Fibroblast of the aortic adventitia (primary cell): ENCODE data around the gene EZH2. TPM values are rescaled to one million over a fixed set of nuclear protein-coding genes. Genes with fewer than 3 reads are reported as not detected.

Experiments
- DNase-seq: peaks from one replicate; pipeline ENCODE4 v3.0.0-alpha.2; 2010; ENCODE audit warnings: low read depth
- H3K4me3 ChIP-seq: 2 replicates; pipeline ENCODE4 v1.5.1; 2011; ENCODE audit warnings: low read depth, mild to moderate bottlenecking, control low read depth, low read length, moderate library complexity
- CTCF ChIP-seq: IDR thresholded peaks from 2 replicates; pipeline ENCODE4 v1.5.1; 2011; ENCODE audit warnings: mild to moderate bottlenecking, low read length, control low read depth, inconsistent platforms; ENCODE audit not compliant: insufficient read depth
- total RNA-seq: library from RNA; depleted of rRNA; stranded (reverse); fragments of >200 nt; gene quantifications from 2 replicates; pipeline ENCODE4 v1.2.3, GENCODE V29; 2012; ENCODE audit warnings: low replicate concordance

Gene EZH2
- total RNA-seq, 1 donor, result 30.1 TPM

GRCh38 chr7:148799893-148800555 is 84.1 kb downstream of the EZH2 start:
- TF ChIP-seq CTCF, result no peak
- DNase-seq, result no peak
- no peak overlapping the region for H3K4me3 ChIP-seq

- no peak for TF ChIP-seq CTCF
- no peak for DNase-seq
- H3K4me3 ChIP-seq, result no peak overlapping the region
Measured at GRCh38 chr7:148796841-148797240, 87.2 kb downstream of the EZH2 start.

- no peak for DNase-seq
- no peak for TF ChIP-seq CTCF
- H3K4me3 ChIP-seq, result no peak overlapping the region
Measured at GRCh38 chr7:148794476-148794875, 89.6 kb downstream of the EZH2 start.

GRCh38 chr7:148793590-148793989 is 90.5 kb downstream of the EZH2 start:
- DNase-seq, result peak; percentile 16
- no peak for TF ChIP-seq CTCF
- H3K4me3 ChIP-seq, result no peak overlapping the region

- TF ChIP-seq CTCF, result no peak
- no peak overlapping the region for H3K4me3 ChIP-seq
- no peak for DNase-seq
Measured at GRCh38 chr7:148791546-148791945, 92.5 kb downstream of the EZH2 start.

GRCh38 chr7:148790850-148791249 is 93.2 kb downstream of the EZH2 start:
- TF ChIP-seq CTCF, result no peak
- DNase-seq, result no peak

More at GRCh38 chr7:148790850-148791249, 93.2 kb downstream of the EZH2 start:
- no peak overlapping the region for H3K4me3 ChIP-seq
